Fibroblast of lung (primary cell): ENCODE data around the gene ZNF207.

Experiments
- CTCF ChIP-seq, 2 donors: IDR thresholded peaks in 1 of 2; conservative IDR thresholded peaks in 1 of 2; 1 replicate in 1 of 2; 2 replicates in 1 of 2; pipeline ENCODE4 v1.5.1; 2011 to 2012; ENCODE audit warnings: low read length in 2 of 2, control low read depth in 1 of 2, inconsistent platforms in 1 of 2, low read depth in 1 of 2, mild to moderate bottlenecking in 1 of 2
- EZH2 ChIP-seq: IDR thresholded peaks from 2 replicates; pipeline ENCODE4 v1.5.1; 2012; ENCODE audit warnings: low read length, control low read depth, mild to moderate bottlenecking; ENCODE audit errors: missing control alignments

- no peak for TF ChIP-seq CTCF (conservative IDR thresholded peaks at IDR 0.05 in 1 of 2, IDR thresholded peaks at IDR 0.05 in 1 of 2; ENCODE audit: low read depth in 1 of 2, low read length in 2 of 2)
- TF ChIP-seq EZH2 = no peak
Observed at GRCh38 chr17:32350666-32351418, 885 bp downstream of the ZNF207 start.
